RPMI8226 (cell line): Measurements from ENCODE around the gene CPN2.
A peak's percentile ranks its signal among the peaks of the same experiment; 100 is the strongest.

ENCODE experiments used
- DNase-seq: peaks from one replicate; pipeline ENCODE4 v3.0.0-alpha.2; 2015

The CPN2 gene

GRCh38 chr3:194327218-194328052 lies 23.7 kb downstream of the CPN2 start:
- DNase-seq = no peak

GRCh38 chr3:194326968-194327217 lies 24.2 kb downstream of the CPN2 start:
- no peak for DNase-seq

GRCh38 chr3:194326192-194326967 lies 24.7 kb downstream of the CPN2 start:
- DNase-seq = no peak

- DNase-seq = no peak
Measured at GRCh38 chr3:194325424-194326153, 25.5 kb downstream of the CPN2 start.

GRCh38 chr3:194324823-194325327 lies 26.3 kb downstream of the CPN2 start:
- DNase-seq = no peak

GRCh38 chr3:194323785-194324735 lies 27.1 kb downstream of the CPN2 start:
- peak; percentile 42 for DNase-seq

GRCh38 chr3:194322678-194323211 lies 28.4 kb downstream of the CPN2 start:
- no peak for DNase-seq

- DNase-seq = no peak
Measured at GRCh38 chr3:194321693-194322640, 29.2 kb downstream of the CPN2 start.

- no peak for DNase-seq
Measured at GRCh38 chr3:194320744-194321243, 30.3 kb downstream of the CPN2 start.

- no peak for DNase-seq
Measured at GRCh38 chr3:194320100-194320499, 31.0 kb downstream of the CPN2 start.

- no peak for DNase-seq
Measured at GRCh38 chr3:194318511-194319161, 32.5 kb downstream of the CPN2 start.

GRCh38 chr3:194316918-194317317 lies 34.2 kb downstream of the CPN2 start:
- DNase-seq = no peak

GRCh38 chr3:194315965-194316361 lies 35.2 kb downstream of the CPN2 start:
- DNase-seq = no peak

GRCh38 chr3:194315088-194315964 lies 35.8 kb downstream of the CPN2 start:
- peak; percentile 84 for DNase-seq

GRCh38 chr3:194314388-194315068 lies 36.6 kb downstream of the CPN2 start:
- no peak for DNase-seq

GRCh38 chr3:194313560-194314387 lies 37.4 kb downstream of the CPN2 start:
- DNase-seq = no peak

- DNase-seq = no peak
Measured at GRCh38 chr3:194312743-194313281, 38.3 kb downstream of the CPN2 start.
